Tibial nerve (tissue), 4 donors: ENCODE measurements around the gene PTPN14. TPM values are rescaled to one million over a fixed set of nuclear protein-coding genes. Genes with fewer than 3 reads are reported as not detected.

Source experiments
- DNase-seq, 2 donors: peaks; one replicate each; pipeline ENCODE4 v3.0.0-alpha.2; 2019; ENCODE audit warnings: low spot score in 2 of 2
- H3K27ac ChIP-seq, 4 donors: fragments of 200-600 bp; sonication (generic) in 3 of 4; one replicate each; pipeline ENCODE4 v1.5.1; 2017 to 2019; ENCODE audit warnings: mild to moderate bottlenecking in 1 of 4
- H3K27me3 ChIP-seq, 2 donors: fragments of 200-600 bp; sonication (generic) in 1 of 2; one replicate each; pipeline versions ENCODE4 v1.5.1 to v1.6.0; 2017 to 2019
- H3K36me3 ChIP-seq, 3 donors: fragments of 200-600 bp; sonication (generic); one replicate each; pipeline ENCODE4 v1.5.1; 2018 to 2019
- H3K4me1 ChIP-seq, 4 donors: fragments of 200-600 bp; sonication (generic) in 3 of 4; one replicate each; pipeline ENCODE4 v1.5.1; 2017 to 2019
- H3K4me3 ChIP-seq, 4 donors: fragments of 200-600 bp; sonication (generic) in 3 of 4; one replicate each; pipeline ENCODE4 v1.5.1; 2017 to 2019; ENCODE audit warnings: mild to moderate bottlenecking in 1 of 4, moderate library complexity in 1 of 4
- H3K9me3 ChIP-seq, 4 donors: fragments of 200-600 bp; sonication (generic) in 3 of 4; one replicate each; pipeline ENCODE4 v1.5.1; 2017 to 2019
- EP300 ChIP-seq, 2 donors: sonication (generic); formaldehyde crosslinking; IDR thresholded peaks; one replicate each; pipeline ENCODE4 v1.6.1; 2017; ENCODE audit warnings: antibody characterized with exemption in 2 of 2, mild to moderate bottlenecking in 1 of 2
- POLR2A ChIP-seq, 2 donors: fragments of 450-650 bp; IDR thresholded peaks; one replicate each; pipeline ENCODE4 v1.6.1; 2017; ENCODE audit warnings: antibody characterized with exemption in 2 of 2, mild to moderate bottlenecking in 2 of 2, moderate library complexity in 2 of 2
- WGBS, 2 donors: methylation state at CpG; one replicate each; pipeline ENCODE4 v1.1.5; 2018; 5-methylcytosine and 5-hydroxymethylcytosine counted together
- total RNA-seq, 4 donors: library from RNA; depleted of rRNA; stranded (reverse); fragments of >200 nt; gene quantifications; one replicate each; pipeline ENCODE4 v1.1.0, GENCODE V29; 2016
- TF ChIP-seq, protein P1 (sequence below), 5 experiments: fragments of 200-600 bp in 3 of 5; fragments of 450-650 bp in 2 of 5; sonication (generic) in 3 of 5; IDR thresholded peaks; one replicate each; pipeline ENCODE4 v1.5.1; 2016 to 2019; ENCODE audit warnings: antibody characterized with exemption in 5 of 5, mild to moderate bottlenecking in 3 of 5, moderate library complexity in 2 of 5

PTPN14 gene
- total RNA-seq, 4 donors from 2014 or later = 25.8 to 47.4 (median 38.2) TPM

DNA sequence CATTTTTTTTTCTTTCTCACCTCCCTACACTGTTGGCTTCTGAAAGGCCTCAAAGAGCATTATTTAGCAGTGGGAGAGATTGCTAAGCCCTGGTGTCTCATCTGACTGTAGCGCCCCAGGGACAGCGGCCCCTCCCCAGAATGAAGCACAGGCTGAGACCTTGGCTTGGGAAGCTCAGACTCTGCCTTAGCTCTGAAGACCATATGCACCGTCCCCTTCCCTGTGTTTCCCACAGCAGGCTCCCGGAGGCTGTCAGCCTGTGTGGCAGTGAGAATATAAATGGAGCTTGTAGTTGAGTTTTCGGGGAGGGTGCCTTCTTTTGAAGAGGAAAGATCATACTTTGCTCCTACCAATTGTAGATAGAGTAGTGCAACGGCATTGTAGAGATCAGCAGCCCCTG, 245.1 kb downstream of the PTPN14 start:
- TF ChIP-seq POLR2A (IDR thresholded peaks at IDR 0.05) (no peak), EP300 (IDR thresholded peaks at IDR 0.05) (no peak)
- TF ChIP-seq, protein P1, sequence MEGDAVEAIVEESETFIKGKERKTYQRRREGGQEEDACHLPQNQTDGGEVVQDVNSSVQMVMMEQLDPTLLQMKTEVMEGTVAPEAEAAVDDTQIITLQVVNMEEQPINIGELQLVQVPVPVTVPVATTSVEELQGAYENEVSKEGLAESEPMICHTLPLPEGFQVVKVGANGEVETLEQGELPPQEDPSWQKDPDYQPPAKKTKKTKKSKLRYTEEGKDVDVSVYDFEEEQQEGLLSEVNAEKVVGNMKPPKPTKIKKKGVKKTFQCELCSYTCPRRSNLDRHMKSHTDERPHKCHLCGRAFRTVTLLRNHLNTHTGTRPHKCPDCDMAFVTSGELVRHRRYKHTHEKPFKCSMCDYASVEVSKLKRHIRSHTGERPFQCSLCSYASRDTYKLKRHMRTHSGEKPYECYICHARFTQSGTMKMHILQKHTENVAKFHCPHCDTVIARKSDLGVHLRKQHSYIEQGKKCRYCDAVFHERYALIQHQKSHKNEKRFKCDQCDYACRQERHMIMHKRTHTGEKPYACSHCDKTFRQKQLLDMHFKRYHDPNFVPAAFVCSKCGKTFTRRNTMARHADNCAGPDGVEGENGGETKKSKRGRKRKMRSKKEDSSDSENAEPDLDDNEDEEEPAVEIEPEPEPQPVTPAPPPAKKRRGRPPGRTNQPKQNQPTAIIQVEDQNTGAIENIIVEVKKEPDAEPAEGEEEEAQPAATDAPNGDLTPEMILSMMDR (IDR thresholded peaks at IDR 0.05) = no peak
- Histone ChIP-seq H3K9me3 (no peaks in the 10 kb centered on the region), H3K4me1 (peaks cover 0 to 8% (median 0%) of the 10 kb centered on the region in 4 donors), H3K4me3 (no peak overlapping the region), H3K36me3 (no peaks in the 10 kb centered on the region), H3K27me3 (no peaks in the 10 kb centered on the region), H3K27ac (no peak overlapping the region)
- no peak for DNase-seq
- WGBS, 2 donors = 84% methylated on average over 6 of the region's 6 CpGs

DNA sequence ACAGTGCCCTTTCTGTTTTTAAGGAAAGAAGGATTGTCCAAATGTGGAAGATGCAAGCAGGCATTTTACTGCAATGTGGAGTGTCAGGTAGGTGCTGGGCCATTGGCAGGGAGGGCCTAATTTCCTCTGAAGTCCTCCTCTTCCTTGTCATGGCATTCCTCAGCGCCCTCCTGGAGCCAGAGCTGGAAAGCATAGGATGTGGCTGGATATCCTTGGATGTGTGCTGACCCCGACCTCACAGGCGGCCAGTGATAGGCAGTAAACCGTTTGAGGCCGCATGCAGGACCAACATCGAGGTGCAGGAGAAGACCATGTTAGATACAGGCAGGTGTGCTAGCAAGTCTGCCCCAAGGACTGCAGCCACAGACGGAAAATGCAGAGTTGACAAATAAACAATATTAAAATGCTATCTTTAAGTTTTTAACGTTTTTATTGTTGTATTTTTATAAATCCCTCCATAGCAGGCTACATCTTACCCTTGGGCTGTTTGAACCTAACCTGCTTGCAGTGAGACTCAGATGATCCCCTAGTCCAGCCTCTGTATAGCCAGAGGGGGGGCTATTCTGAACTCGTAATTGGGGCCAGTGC, 246.1 kb downstream of the PTPN14 start:
- Histone ChIP-seq H3K36me3 (no peaks in the 10 kb centered on the region), H3K4me1 (peaks cover 0 to 8% (median 0%) of the 10 kb centered on the region in 4 donors), H3K27ac (no peak overlapping the region), H3K27me3 (no peaks in the 10 kb centered on the region), H3K9me3 (no peaks in the 10 kb centered on the region), H3K4me3 (no peak overlapping the region)
- WGBS, 2 donors = 86 to 90% methylated on average over 9 of the region's 9 CpGs
- no peak for DNase-seq
- TF ChIP-seq, protein P1 (IDR thresholded peaks at IDR 0.05) = no peak
- TF ChIP-seq EP300 (IDR thresholded peaks at IDR 0.05) (no peak), POLR2A (IDR thresholded peaks at IDR 0.05) (no peak)

GRCh38 chr1:214303141-214303930, 248.1 kb downstream of the PTPN14 start:
- no peak for DNase-seq
- no peaks in the 10 kb centered on the region for H3K27me3 ChIP-seq
- WGBS, 2 donors = 52 to 64% methylated on average over 25 of the region's 25 CpGs
- no peak overlapping the region for H3K4me3 ChIP-seq
- no peaks in the 10 kb centered on the region for H3K9me3 ChIP-seq
- no peak overlapping the region for H3K27ac ChIP-seq
- TF ChIP-seq POLR2A (IDR thresholded peaks at IDR 0.05) (no peak), EP300 (IDR thresholded peaks at IDR 0.05) (no peak)
- TF ChIP-seq, protein P1 (IDR thresholded peaks at IDR 0.05) = no peak
- peaks cover 0 to 3% (median 0%) of the 10 kb centered on the region in 4 donors for H3K4me1 ChIP-seq
- no peaks in the 10 kb centered on the region for H3K36me3 ChIP-seq

- Histone ChIP-seq H3K4me1 (peaks cover 0 to 3% (median 0%) of the 10 kb centered on the region in 4 donors), H3K9me3 (no peaks in the 10 kb centered on the region), H3K36me3 (no peaks in the 10 kb centered on the region), H3K4me3 (no peak overlapping the region), H3K27me3 (no peaks in the 10 kb centered on the region), H3K27ac (no peak overlapping the region)
- TF ChIP-seq, protein P1 (IDR thresholded peaks at IDR 0.05) = no peak
- TF ChIP-seq EP300 (IDR thresholded peaks at IDR 0.05) = no peak
- no peak for TF ChIP-seq POLR2A (IDR thresholded peaks at IDR 0.05)
- DNase-seq = no peak
These were observed 249.9 kb downstream of the PTPN14 start for GRCh38 chr1:214301526-214301925.

DNA sequence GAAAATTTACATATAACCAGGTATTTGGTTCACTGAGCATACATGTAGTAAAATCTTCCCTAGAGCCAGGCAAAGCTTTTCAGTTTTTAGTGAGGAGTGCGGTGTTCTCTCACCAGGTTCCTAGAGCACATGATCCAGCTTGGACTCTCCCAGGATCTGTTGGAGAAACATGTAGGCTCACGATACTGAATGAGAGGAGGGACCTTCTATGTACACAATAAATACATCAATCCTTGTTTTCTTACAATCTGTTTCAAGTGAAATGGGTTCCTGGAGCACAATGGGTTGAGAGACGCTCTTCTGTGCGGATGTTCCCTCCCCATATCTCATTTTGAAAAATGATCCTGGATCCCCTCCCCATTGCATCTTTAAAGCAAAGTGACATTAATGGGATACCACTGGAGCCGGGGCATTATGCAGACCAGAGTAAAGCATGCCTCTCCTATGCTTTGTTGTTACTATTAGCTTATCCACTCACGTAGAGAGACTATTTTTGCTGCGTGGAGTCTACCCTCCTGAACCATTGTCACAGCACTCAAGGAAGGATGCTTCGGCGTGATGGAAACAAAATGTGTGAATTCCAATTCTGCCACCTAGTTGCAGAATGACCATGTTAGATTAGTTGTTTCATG, 251.1 kb downstream of the PTPN14 start:
- no peak overlapping the region for H3K27ac ChIP-seq
- H3K27me3 ChIP-seq = no peaks in the 10 kb centered on the region
- peaks cover 0 to 3% (median 0%) of the 10 kb centered on the region in 4 donors for H3K4me1 ChIP-seq
- H3K4me3 ChIP-seq = no peak overlapping the region
- TF ChIP-seq, protein P1 (IDR thresholded peaks at IDR 0.05) = no peak
- TF ChIP-seq EP300 (IDR thresholded peaks at IDR 0.05) = no peak
- no peak for TF ChIP-seq POLR2A (IDR thresholded peaks at IDR 0.05)
- DNase-seq = no peak
- 96% methylated on average over 9 of the region's 9 CpGs for WGBS, 2 donors
- no peaks in the 10 kb centered on the region for H3K36me3 ChIP-seq
- no peaks in the 10 kb centered on the region for H3K9me3 ChIP-seq
